Measurements from ENCODE around the gene PTPRT.

DNA sequence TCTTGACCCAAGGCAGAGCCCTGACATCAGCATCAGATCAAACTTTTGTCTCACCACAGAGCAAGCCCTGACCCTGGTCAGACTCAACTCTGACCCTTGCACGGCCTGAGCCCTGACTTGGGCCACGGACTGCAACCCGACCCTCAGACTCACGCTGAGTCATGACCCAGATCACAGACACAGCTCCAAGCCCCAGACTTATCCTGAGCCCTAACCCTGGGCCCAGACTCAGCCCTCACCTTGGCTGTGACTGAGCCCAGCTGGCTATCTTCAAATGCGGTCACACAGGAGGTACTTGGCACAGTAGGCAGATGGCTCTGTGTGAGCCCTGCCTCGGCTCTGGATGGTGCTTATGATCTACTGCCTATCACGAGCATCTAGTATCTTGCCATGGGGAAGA lies 602.3 kb downstream of the PTPRT start:
- no peak for TF ChIP-seq EZH2 (IDR thresholded peaks at IDR 0.05; ENCODE audit: low read length, missing control alignments)
- TF ChIP-seq, protein P1, sequence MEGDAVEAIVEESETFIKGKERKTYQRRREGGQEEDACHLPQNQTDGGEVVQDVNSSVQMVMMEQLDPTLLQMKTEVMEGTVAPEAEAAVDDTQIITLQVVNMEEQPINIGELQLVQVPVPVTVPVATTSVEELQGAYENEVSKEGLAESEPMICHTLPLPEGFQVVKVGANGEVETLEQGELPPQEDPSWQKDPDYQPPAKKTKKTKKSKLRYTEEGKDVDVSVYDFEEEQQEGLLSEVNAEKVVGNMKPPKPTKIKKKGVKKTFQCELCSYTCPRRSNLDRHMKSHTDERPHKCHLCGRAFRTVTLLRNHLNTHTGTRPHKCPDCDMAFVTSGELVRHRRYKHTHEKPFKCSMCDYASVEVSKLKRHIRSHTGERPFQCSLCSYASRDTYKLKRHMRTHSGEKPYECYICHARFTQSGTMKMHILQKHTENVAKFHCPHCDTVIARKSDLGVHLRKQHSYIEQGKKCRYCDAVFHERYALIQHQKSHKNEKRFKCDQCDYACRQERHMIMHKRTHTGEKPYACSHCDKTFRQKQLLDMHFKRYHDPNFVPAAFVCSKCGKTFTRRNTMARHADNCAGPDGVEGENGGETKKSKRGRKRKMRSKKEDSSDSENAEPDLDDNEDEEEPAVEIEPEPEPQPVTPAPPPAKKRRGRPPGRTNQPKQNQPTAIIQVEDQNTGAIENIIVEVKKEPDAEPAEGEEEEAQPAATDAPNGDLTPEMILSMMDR (conservative IDR thresholded peaks at IDR 0.05 in 1 of 2, IDR thresholded peaks at IDR 0.05 in 1 of 2; ENCODE audit: low read depth in 1 of 2, low read length in 2 of 2), result no peak
